GM21423 (cell line): ENCODE measurements around the gene WDR83.
"Not testable (repeated sequence)": the region's sequence is repeated elsewhere in the genome, so short reads cannot be mapped to it uniquely, and the experiment has no call there.

Experiments
- ATAC-seq: cut with Tn5 transposase; IDR thresholded peaks from one replicate; pipeline ENCODE4 v1.9.1; 2021; ENCODE audit warnings: mild to moderate bottlenecking, moderate library complexity; ENCODE audit not compliant: unreplicated experiment

WDR83 gene

DNA sequence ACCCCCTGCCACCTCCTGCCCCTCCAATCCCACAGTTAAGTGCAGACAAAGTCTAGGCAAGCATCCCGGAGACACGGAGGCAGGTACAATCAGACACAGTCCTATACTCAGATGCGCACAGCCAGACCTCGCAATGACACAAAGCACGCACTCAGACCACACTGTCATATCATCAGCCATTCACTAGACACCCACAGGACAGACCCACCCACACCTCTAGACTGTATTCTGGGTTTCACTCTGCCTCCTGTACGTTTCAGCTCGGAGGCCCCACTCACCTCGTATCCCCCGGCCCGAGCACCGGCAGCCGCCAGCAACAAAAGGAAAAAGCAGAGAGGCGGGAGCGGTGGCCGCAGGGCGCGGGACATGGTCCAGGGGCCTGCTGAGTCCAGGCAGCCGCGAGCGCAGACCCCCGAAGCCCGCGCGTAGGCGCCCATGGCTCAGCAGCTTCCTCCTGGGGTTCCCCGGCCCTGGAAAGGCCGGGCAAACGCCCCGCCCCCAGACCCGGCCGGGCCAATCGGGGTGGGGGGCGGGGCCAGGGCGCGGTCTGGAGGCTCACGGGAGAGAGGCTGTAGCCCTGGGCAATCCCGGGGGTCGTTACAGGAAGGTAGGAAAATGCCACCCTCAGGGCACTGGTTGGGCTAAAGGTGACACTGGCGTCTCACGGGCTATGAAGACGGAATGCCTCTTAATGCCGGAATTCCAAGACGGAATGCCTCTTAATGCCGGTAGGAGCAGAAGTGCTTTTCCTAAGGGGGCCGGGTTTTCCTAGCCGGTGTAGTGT lies at the start of gene WDR83, which contains the start of gene MAN2B1:
WDR83 (plus strand) TSS at position 543 of the 784 bp plus-strand sequence. CDS start 2,984 bp downstream, outside the sequence.
MAN2B1 (minus strand) TSS at position 478 of the 784 bp plus-strand sequence; CDS start at position 437, 41 bp downstream.
- peak; percentile 44 for ATAC-seq

GRCh38 chr19:12617646-12618045 lies 49.0 kb upstream of the WDR83 start:
- ATAC-seq: no peak

- ATAC-seq: not testable (repeated sequence)
Measured at GRCh38 chr19:12621253-12622024, 45.2 kb upstream of the WDR83 start.

DNA sequence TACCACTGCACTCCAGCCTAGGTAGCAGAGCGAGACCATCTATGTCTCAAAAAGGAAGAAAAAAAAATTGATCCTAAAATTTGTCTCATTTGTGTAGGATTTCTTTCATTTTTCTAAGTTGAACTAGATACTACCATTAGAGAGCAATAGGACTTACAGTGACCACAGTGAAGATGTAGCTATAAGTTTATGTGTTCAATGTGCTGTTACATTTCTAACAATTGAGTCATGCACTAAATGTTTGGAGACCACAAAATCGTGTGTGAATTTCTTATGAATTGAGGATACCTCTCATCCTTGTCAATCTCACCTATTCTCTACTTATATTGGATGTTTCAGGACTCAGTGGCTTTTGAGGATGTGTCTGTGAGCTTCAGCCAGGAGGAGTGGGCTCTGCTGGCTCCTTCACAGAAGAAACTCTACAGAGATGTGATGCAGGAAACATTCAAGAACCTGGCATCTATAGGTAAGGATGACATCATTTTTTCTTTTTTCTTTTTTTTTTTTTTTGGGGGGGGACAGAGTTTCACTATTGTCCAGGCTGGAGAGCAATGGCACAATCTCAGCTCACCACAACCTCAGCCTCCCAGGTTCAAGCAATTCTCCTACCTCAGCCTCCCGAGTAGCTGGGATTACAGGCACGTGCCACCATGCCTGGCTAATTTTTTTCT lies 43.1 kb upstream of the WDR83 start:
- no peak for ATAC-seq

GRCh38 chr19:12626958-12627357 lies 39.6 kb upstream of the WDR83 start:
- ATAC-seq: no peak

DNA sequence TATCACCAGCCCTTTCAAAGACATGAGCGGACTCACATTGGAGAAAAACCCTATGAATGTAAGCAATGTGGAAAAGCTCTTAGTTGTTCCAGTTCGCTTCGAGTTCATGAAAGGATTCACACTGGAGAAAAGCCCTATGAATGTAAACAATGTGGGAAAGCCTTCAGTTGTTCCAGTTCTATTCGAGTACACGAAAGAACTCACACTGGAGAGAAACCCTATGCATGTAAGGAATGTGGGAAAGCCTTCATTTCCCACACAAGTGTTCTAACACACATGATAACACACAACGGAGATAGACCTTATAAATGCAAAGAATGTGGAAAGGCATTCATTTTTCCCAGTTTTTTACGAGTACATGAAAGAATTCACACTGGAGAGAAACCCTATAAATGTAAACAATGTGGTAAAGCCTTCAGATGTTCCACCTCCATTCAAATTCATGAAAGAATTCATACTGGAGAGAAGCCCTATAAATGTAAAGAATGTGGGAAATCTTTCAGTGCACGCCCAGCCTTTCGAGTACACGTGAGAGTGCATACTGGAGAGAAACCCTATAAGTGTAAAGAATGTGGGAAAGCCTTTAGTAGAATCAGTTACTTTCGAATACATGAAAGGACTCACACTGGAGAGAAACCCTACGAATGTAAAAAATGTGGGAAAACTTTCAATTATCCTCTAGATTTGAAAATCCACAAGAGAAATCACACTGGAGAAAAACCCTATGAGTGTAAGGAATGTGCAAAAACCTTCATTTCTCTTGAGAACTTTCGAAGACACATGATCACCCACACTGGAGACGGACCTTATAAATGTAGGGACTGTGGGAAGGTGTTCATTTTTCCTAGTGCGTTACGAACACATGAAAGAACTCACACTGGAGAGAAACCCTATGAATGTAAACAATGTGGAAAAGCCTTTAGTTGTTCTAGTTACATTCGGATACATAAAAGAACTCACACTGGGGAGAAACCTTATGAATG lies 38.3 kb upstream of the WDR83 start:
- no peak for ATAC-seq

DNA sequence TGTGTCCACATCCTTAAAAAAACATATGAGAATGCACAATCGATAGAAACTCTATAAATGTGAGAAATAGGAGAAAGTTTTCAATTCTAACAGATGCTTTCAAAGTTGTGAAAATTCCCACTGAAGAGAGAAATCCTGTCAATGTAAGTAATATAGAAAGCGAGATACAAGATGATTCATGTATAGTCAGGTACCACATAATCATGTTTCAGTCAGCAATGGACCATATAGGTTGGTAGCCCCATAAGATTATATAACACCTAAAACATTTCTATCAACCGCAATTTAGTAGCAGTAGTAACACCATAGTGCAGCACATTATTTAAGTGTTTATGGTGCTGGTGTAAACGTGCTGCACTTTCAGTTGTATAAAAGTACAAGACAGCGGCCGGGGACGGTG lies 37.4 kb upstream of the WDR83 start:
- ATAC-seq: no peak

- no peak for ATAC-seq
Measured at GRCh38 chr19:12636631-12637030, 30.0 kb upstream of the WDR83 start.

DNA sequence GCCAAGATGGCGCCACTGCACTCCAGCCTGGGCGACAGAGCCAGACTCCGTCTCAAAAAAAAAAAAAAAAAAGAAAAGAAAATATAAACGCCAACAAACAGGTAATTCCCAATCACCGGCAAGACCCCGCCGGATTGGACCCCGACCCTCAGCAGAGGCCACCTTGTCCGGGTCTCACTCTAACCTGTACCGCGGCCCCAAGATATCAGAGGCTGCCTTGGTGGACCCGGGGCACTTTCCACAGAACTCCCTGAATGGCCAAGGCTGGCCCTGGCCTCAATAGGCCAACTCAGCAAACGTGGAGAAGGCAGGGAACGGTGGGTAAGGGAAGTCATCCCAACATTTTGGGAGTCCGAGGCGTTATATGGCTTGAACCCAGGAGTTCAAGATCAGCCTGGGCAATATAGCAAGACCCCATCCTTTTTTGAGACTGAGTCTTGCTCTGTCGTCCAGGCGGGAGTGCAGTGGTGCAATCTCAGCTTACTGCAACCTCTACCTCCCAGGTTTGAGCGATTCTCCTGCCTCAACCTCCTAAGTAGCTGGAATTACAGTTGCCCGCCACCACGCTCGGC lies 27.9 kb upstream of the WDR83 start:
- ATAC-seq: no peak

- ATAC-seq: no peak
Measured at GRCh38 chr19:12639901-12640613, 26.6 kb upstream of the WDR83 start.

- no peak for ATAC-seq
Measured at GRCh38 chr19:12641456-12641855, 25.2 kb upstream of the WDR83 start.

DNA sequence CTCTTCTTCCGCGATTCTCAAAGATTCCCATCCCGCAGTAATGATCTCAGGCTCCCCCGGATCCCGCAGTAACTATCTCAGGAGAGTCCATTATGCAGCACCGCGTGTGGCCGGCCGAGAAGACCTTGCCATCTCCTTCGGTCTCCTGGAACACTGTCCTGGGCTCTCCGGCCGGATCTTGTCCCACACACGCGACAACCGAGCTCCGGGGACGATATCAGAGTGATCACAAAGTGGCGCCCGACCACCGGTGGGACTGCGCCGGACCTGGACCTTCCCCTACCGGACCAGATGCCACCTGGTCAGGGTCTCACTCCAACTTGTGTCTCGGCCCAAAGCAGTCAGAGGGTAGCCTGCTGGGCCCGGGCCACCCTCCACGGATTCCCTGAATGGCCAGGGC lies 24.1 kb upstream of the WDR83 start:
- ATAC-seq: no peak

- ATAC-seq: not testable (repeated sequence)
Measured at GRCh38 chr19:12643716-12644115, 22.9 kb upstream of the WDR83 start.

DNA sequence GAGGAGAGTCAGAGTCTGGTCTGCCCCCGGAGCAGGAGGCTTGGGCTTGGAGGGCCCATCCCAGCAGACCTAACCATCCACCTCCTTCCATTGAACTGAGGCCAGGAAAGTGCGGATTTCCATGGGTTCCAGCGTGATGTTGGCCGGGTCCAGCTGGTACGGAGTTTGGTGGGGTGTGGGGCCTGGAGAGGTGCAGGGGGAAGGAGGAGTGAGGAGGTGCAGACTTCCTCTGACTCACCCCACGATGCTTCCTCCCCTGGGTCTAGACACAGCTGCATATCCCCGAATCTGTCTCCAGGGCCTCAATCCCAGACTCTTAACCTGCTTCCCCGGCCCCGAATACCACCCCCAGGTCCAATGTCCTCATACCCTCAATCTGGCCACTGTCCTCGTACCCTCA lies 20.1 kb upstream of the WDR83 start:
- ATAC-seq: no peak

GRCh38 chr19:12647047-12647446 lies 19.6 kb upstream of the WDR83 start:
- ATAC-seq: no peak

- no peak for ATAC-seq
Measured at GRCh38 chr19:12647490-12648071, 19.0 kb upstream of the WDR83 start.

GRCh38 chr19:12648088-12648487 lies 18.5 kb upstream of the WDR83 start:
- no peak for ATAC-seq

DNA sequence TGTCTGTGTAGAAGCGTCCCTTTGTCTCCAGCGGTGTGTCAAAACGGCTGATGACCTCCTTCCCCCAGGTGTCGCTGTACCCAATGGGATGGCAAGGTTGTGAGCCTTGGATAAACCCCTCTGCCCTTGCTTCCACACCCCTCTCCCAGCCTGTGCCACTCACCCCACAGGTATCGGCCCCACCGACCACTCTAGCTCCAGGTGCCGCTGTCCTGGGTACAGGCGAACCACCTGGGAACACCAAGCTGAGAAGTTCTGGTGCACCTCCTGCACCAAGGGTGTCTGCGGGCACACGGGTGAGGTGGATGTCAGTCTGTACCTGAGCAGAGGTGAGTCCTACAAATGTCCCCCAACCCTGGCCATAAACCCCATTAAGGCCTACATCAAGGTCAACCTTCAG lies 16.7 kb upstream of the WDR83 start:
- ATAC-seq: no peak

DNA sequence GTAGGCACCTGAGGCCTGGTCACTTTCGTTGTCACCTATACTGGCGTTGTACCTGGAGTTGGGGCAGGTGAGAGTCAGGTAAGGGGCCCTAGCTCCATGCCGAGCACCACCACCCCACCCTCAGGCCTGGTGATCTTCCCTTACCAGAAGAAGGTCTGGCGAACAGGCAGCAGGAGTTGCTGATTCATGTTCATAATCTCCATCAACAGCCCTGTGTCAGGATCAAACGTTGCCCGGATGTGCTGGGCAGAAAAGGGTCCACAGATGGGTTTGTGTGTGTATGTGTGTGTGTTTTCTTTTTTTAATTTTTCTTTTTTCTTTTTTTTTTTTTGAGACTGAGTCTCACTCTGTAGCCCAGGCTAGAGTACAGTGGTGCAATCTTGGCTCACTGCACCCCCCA lies 14.4 kb upstream of the WDR83 start:
- ATAC-seq: no peak
